ENCODE results near the gene AEN.

GRCh38 chr15:88649286-88649733 is 28.2 kb downstream of the AEN start:
- no peak for TF ChIP-seq POLR2A (IDR thresholded peaks at IDR 0.05)
- no peak for TF ChIP-seq CTCF (IDR thresholded peaks at IDR 0.05)
- no peak for TF ChIP-seq POLR2AphosphoS5 (IDR thresholded peaks at IDR 0.05; ENCODE audit: insufficient read depth in 1 of 2, low read depth in 1 of 2)
